NT2/D1 (cell line): ENCODE measurements around the gene ZHX3.

Experiments
- SUZ12 ChIP-seq: IDR thresholded peaks from 2 replicates; pipeline ENCODE4 v1.6.1; 2011; ENCODE audit not compliant: insufficient read length, insufficient read depth; ENCODE audit errors: extremely low read depth
- ZNF274 ChIP-seq: IDR thresholded peaks from 2 replicates; pipeline ENCODE4 v1.6.1; 2011; ENCODE audit warnings: mild to moderate bottlenecking, low read depth, low read length

DNA sequence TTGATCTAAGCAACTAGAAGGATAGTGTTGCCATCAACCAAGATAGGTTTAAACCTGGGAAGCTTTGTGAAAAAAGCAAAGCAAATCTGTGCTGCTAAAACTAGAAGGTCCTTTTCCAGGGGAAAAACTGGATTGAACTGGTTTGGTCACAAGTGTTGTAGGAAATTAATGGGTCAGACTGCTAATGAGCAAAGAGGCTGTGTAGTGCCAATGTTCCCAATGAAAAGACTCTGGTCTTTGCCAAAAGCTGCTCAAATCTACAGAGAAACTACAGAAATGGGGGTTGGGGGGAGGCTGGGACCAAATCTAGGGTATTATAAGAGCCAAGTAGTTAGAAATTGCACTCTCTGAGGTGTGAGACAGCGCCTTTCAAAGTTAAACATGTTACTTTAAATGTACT, 95.2 kb downstream of the ZHX3 start:
- TF ChIP-seq SUZ12, result no peak
- no peak for TF ChIP-seq ZNF274
